ENCODE results near the gene ANXA11.
"Not testable (repeated sequence)": the region's sequence is repeated elsewhere in the genome, so short reads cannot be mapped to it uniquely, and the experiment has no call there.

ANXA11 gene

GRCh38 chr10:80205477-80206276, at the start of gene ANXA11:
ANXA11 (minus strand) TSS chr10:80205537; CDS start chr10:80172861, 32,676 bp downstream.
- peak; percentile 62 to 76 for DNase-seq (ENCODE audit: low read depth in 2 of 2)

GRCh38 chr10:80254726-80255125, 49.4 kb upstream of the ANXA11 start:
- DNase-seq (ENCODE audit: low read depth in 2 of 2) = not testable (repeated sequence)

- not testable (repeated sequence) for DNase-seq (ENCODE audit: low read depth in 2 of 2)
Observed at GRCh38 chr10:80253963-80254271, 48.6 kb upstream of the ANXA11 start.

DNA sequence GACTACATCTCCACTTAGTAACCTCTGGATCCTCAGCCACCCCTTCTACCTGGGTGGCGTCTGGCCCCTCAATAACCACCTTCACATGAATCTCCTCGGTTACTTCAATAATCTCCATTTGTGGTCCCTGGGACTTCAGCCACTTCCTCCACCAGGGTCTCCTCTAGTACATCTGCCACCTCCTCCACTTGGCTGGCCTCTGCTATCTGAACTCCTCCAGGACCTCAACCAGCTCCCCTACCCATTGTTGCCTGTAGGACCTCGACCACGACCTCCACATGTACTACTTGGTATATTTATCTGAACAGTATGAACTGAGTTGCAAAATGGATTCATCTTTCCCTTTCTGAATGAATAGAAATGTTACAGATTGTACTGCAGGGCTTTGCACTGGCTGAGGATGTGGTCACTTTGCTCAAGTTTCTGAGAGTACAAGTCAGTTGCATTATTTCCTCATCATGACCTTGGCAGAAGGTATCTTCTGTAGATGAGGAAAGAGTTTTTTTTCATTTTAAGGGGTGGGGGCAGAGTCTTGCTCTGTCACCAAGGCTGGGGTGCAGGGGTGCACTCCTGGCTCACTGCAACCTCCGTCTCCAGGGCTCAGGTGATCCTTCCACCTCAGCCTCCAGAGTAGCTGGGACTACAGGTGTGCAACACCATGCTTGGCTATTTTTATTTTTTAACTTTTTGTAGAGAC, 48.1 kb upstream of the ANXA11 start:
- no peak for DNase-seq (ENCODE audit: low read depth in 2 of 2)

DNA sequence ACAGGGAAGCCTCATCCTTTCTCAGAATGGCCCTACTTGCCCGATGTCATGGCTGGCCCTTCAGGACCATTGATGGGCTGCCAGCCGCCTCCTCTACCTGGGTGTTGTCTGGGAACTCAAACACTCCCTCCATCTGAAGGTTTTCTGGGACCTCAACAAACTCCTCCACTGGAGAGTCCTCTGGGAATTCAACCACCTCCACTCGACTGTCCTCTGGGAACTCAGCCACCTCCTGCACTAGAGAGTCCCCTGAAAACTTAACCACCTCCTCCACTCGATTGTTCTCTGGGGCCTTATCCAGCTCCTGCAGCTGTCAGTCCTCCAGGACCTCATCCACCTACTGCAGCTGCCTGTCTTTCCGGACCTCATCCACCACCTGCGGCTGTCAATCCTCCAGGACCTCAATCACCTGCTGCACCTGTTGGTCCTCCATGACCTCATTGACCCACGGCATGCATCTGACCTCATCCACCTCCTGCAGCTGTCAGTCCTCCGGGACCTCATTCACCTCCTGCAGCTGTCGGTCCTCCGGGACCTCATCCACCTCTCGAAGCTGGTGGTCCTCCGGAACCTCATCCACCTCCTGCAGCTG, 47.1 kb upstream of the ANXA11 start:
- no peak for DNase-seq (ENCODE audit: low read depth in 2 of 2)

DNA sequence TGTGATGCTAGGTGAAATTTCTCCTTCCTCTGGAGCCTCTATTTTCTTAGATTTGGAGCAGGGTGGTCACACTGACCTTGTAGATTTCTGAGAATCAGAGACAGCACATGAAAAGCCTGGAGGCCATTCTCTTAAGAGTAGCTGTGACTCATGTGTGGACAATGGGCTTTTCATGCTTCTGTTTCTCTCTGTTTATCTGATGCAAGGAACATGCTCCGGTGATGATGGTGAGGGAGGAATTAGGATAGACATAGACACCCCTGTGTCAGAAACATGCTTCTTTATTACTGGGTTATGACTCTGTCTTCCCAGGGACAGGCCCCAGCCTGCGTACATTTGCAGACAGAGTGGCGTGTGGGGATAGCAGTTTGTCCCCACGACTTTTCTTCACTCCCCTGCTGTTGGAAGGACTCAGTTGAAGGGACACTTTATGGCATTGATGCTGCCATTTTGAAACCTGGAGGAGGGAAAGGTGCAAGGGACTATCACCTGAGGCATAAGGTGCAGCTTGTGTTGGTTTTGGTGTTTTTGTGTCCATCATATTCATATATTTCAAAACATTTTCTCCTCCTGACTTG, 46.5 kb upstream of the ANXA11 start:
- DNase-seq (ENCODE audit: low read depth in 2 of 2) = not testable (repeated sequence)

- not testable (repeated sequence) for DNase-seq (ENCODE audit: low read depth in 2 of 2)
Observed at GRCh38 chr10:80250399-80250798, 45.1 kb upstream of the ANXA11 start.

GRCh38 chr10:80249906-80250305, 44.6 kb upstream of the ANXA11 start:
- DNase-seq (ENCODE audit: low read depth in 2 of 2) = not testable (repeated sequence)

DNA sequence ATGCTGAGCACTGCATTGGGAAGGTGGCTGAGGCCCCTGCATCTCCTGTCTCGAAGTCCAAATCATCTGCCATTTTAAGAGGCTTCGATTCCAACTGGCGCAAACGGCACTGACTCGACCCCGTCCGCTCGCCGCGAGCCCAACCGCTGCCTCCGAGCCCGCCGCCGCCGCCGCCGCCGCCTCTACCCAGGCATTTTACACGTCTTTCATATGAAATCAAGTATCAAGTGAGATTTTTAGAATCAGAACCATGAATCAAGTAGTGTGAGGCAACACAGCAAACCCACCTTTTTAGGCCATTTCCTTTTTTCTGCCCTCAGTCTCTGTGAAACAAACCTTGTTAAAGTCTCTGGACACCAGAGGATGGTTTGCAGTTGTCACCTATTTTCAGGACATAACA, 42.3 kb upstream of the ANXA11 start:
- not testable (repeated sequence) for DNase-seq (ENCODE audit: low read depth in 2 of 2)

- DNase-seq (ENCODE audit: low read depth in 2 of 2) = not testable (repeated sequence)
Observed at GRCh38 chr10:80244371-80244770, 39.0 kb upstream of the ANXA11 start.

- not testable (repeated sequence) for DNase-seq (ENCODE audit: low read depth in 2 of 2)
Observed at GRCh38 chr10:80242341-80242740, 37.0 kb upstream of the ANXA11 start.

- DNase-seq (ENCODE audit: low read depth in 2 of 2) = not testable (repeated sequence)
Observed at GRCh38 chr10:80236457-80236856, 31.1 kb upstream of the ANXA11 start.

DNA sequence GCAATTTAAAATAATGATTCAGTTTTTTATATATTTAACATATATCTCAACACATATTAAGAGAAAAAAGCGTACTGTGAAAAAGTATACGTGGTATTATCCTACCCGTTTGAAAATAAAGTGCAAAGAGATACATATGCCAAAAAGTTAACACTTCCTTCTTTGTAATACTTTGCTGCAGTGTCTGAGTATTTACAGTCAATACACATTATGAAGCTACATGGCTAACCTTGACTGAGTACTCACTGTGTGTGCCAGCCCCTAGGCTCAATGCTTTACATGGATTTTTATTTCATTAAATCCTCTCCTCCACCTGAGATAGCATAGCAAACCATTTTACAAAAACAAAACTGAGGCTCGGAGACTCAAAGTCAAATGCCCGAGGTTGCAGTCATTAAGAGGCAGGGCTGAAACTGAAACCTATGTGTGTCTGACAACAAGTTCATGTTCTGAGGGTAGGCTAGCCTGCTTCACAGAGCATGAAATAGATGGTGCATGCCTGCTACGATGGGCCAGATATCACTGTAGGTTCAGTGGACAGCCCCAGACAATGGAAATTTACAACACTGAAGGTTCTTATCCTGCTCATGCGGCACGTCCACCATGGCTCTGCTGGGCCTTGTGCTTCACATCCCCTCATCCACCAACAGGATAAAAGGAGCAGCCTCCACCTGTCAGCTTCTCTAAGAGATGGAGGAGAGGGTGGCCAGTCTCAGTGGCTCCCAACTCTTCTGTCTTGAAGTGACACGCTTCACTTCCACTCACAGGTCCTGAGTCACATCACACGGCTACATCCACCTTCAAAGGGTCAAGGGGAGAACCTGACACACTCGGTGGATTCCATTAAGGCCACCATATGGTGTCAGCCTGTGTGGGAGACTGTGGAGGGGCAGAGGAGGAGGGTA, 29.2 kb upstream of the ANXA11 start:
- not testable (repeated sequence) for DNase-seq (ENCODE audit: low read depth in 2 of 2)

GRCh38 chr10:80233871-80234270, 28.5 kb upstream of the ANXA11 start:
- not testable (repeated sequence) for DNase-seq (ENCODE audit: low read depth in 2 of 2)

- not testable (repeated sequence) for DNase-seq (ENCODE audit: low read depth in 2 of 2)
Observed at GRCh38 chr10:80226723-80227122, 21.4 kb upstream of the ANXA11 start.

GRCh38 chr10:80223031-80223419, 17.7 kb upstream of the ANXA11 start:
- not testable (repeated sequence) for DNase-seq (ENCODE audit: low read depth in 2 of 2)

DNA sequence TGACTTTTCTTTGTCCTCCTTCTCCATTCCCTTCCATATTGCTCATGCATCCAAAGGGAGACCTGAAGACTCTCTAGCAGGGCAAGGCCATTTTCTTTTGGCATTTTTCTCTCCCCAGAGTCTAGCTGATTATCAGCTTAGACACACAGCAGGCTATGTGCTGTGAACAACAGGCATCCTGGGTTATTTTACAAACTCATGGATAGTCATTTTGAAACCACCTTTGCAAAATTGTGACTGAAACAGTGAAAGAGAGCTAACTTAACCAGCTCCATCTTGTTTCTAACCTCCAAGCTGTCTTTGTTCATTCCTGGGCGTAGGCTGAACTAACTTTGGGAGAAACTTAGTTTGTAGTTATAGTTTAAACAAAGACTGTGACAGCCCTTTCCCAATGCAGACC, 13.5 kb upstream of the ANXA11 start:
- DNase-seq (ENCODE audit: low read depth in 2 of 2) = not testable (repeated sequence)

DNA sequence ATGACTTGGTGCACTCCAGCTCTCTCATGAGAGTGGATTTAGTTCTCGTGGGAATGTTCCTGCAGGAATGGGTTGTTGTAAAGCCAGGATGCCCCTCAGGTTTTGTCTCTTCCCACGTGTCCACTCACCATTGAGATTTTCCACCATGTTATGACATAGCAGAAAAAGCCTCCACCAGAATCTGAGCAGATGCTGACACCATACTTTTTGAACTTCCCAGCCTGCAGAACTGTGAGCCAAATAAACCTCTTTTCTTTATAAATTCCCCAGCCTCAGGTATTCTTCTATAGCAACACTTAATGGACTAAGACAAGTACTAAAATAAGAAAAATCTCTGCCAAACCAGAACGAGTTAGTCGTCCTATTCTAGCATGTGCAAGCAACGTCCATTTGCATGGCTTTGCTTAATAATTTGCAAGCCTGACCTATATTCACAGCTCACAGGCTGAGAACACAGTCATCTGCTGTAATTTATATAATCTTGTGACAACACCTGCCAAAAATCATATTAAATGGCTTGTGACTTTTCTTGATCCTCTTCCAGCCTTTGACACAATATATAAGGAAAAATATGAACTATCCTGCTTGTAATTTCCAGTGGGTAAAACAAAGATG, 9.1 kb upstream of the ANXA11 start:
- DNase-seq (ENCODE audit: low read depth in 2 of 2) = not testable (repeated sequence)

GRCh38 chr10:80212535-80213115, 7.3 kb upstream of the ANXA11 start:
- DNase-seq (ENCODE audit: low read depth in 2 of 2) = not testable (repeated sequence)

DNA sequence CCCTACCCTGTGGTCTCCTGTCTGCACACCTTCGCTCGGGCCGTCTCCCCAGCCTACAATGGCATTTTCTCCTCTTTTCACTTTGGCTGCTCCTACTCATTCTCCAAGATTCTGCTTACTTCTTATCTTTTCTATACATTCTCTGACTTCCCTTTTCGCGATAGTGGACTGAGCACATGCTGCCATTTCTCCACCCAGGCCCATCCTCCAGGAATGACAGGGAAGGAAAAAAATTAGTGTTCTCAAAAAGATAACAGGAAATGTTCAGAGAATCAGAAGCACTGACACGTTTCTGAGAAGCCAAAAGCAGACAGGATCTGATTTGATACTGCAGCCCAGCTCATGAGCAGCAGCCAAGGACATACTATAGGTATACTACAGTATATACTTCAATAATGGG, 6.4 kb upstream of the ANXA11 start:
- DNase-seq (ENCODE audit: low read depth in 2 of 2) = no peak

Data from stimulated activated CD8-positive, alpha-beta memory T cell treated with anti-CD3 and anti-CD28 coated beads, Interleukin-2, amount 100 ng/mL, for 1 hour (primary cell).